HG02938 (cell line): ENCODE results near the gene SLC25A48.

Experiments used
- ATAC-seq: cut with Tn5 transposase; IDR thresholded peaks from one replicate; pipeline ENCODE4 v1.9.1; 2021; ENCODE audit warnings: mild to moderate bottlenecking, moderate library complexity; ENCODE audit not compliant: unreplicated experiment

SLC25A48 gene

DNA sequence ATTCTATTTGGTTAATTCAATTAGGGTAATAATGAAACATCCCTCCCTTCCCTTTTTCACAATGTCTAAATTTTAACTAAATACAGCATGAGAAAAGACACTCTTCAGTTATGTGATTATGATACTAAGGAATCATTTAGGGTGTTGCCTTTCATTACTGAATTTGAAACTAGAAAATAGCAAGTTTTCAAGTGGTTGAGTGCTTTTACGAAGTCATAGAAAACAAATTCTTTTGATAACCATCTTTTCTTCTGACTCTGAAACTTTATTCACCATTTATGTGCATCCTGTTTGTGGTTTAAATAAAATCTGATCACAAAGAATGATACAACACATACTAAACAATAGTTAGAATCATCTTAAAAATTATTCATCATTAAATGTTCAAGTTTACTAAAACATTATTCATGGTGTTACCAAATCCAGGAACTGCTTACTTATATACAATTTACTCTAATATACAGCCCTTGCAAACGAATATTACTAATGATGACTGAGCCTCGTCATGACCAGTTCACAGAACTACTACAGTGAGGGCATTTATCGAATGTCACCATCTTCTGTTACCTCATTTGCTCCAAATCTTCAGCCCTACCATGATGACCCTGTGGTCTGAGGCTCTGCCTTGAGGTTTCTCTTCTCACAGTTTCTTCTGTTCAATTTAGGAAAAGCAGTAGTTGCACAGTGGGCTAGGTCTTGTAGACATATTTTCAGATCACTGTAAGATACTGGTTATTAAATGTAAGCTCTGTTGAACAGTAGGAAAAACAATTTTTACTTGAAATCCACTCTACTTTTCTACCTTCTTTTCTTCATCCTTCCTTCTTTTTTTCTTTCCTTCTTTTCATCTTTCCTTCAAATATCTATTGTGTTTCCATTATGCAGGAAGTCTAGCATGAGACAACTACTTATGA, 79.5 kb downstream of the SLC25A48 start:
- ATAC-seq: no peak

DNA sequence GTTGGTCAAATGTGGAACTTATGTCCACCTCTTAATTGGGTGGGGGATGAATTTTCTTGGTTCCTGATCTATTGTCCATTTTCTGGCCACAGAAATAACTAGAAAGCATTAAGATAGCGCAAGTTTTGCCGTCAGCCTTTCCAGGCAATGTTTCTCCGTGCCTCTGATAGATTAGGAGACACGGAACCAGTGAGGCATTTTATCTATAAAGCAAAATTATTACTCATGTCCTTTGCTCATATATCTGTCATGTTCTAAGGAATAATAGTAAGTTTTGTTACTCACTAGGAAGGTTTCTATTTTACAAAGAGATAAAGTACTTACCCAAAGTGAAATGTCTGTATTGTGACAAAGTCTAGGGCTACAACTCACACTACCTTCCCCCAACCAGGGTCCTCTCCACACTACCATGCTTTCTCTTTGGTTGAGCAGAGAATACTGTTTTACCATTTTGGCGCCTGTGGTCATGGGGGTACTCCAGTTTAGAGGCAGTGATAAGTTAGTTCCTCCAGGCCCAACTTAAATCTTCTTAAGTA, 81.1 kb downstream of the SLC25A48 start:
- ATAC-seq: no peak

- ATAC-seq: no peak
Measured at GRCh38 chr5:135916638-135917263, 82.3 kb downstream of the SLC25A48 start.

GRCh38 chr5:135920199-135920598, 85.7 kb downstream of the SLC25A48 start:
- no peak for ATAC-seq

DNA sequence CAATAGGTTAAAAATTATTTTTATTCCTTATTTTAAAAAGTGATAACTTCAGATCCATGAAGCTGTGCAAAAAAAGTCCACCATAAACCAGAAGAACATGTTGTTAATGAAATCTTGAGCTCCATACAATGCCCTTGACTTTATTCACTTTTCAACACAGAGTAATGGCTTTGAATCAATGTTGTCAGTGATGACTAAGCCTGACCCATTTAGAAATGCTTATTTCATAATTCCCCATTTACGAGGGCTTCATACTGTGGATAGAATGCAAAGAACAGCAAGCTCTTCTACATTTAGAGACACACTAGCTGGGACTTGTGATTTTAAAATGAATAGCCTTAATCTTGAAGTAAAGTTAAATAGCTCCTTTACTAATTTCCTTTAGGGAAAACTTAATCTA, 86.9 kb downstream of the SLC25A48 start:
- no peak for ATAC-seq

GRCh38 chr5:135930029-135930948, 95.8 kb downstream of the SLC25A48 start:
- ATAC-seq: no peak

GRCh38 chr5:135930949-135931295, 96.5 kb downstream of the SLC25A48 start:
- ATAC-seq: no peak

DNA sequence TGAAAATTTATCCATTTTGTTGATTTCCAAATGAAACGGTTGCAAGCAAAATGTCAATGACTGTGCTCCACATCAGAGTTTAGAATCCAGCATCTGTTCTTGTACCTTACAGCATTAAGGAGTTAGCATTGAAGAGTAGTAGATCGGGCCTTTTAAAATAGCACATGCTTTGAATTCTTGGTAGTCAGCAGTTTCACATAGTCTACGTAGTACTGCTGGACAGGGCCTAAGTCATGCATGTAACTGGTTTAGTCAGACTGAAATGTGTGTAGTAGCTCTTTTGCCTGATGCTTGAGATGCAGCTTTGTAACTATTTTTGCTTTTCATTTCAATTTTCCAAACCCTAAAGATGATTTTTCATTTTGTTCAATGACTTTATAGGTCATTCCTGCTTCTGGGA, 100.5 kb downstream of the SLC25A48 start:
- no peak for ATAC-seq

GRCh38 chr5:135937245-135937911, 102.9 kb downstream of the SLC25A48 start:
- no peak for ATAC-seq
